T47D (cell line): Measurements from ENCODE around the gene ZBBX.

Experiments
- DNase-seq, 2 experiments: peaks; one replicate each; pipeline versions ENCODE4 v3.0.0 to v3.0.0-alpha.2; 2011 to 2012; ENCODE audit warnings: low read depth in 1 of 2, low spot score in 1 of 2
- JUND ChIP-seq: IDR thresholded peaks from 2 replicates; pipeline ENCODE4 v1.6.1; 2012; ENCODE audit warnings: low read depth
- in situ Hi-C: cut with HindIII; loops from 2 replicates; pipeline ENCODE4 v1.10.0; 2016; ENCODE audit warnings: low sequenced_read_pairs, low pct_unique_long_range_greater_than_20kb

The ZBBX gene

DNA sequence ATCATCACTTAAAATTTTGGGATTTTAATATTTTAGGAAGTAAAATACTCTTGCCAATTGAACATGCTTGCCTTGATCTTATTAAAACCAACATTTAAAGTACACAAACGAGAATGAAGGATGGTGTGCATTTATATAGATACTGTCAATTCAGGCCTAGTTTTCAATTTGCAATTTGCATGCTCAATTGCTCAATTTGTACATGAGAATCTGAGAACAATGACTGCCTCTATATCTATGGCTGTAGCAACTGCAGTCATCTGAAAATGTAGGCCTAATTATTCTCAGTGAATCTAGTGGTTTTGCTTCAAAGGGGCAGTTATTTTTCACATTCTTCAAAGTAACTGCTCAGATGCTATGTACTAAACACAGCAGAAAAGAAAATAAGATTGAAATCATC, 18.8 kb downstream of the ZBBX start:
- in situ Hi-C loops = no loop called here
- TF ChIP-seq JUND = no peak
- DNase-seq = no peak

DNA sequence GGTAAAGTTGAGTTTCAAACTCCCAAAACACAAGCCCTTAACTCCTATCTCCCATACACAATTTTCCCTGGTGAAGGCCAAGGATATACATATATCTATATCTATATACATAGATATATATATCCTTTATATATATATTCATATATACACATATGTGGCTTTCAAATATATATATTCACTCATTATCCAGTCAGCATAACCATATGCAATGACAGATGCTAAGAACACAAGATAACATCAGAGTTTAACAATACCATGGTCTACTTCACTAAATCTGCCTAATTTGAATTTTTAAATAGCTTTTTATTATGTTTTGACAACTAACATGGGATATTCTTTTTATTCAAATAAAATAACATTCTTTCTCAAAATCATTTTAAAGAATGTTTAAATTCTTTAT, 24.7 kb downstream of the ZBBX start:
- TF ChIP-seq JUND = no peak
- no peak for DNase-seq
- in situ Hi-C loops = no loop called here

DNA sequence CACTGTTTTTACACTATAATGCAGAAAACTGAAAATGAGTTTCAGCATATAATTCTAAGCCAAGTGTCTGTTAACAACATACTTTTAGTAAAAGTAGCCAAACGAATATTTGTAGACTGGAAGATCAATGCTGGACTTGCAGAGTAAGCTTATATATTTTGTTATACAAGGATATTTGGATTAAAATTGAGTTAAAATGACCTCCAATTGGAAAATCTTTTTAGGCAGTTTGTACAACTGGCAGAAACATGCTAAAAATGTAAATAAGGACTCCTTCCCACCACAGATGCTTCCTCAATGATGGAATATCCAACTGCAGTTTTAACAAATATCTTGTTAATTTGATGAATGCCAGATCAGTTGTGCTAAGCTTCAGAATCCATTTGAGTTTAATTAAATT, 25.3 kb downstream of the ZBBX start:
- in situ Hi-C loops = no loop called here
- TF ChIP-seq JUND = no peak

DNA sequence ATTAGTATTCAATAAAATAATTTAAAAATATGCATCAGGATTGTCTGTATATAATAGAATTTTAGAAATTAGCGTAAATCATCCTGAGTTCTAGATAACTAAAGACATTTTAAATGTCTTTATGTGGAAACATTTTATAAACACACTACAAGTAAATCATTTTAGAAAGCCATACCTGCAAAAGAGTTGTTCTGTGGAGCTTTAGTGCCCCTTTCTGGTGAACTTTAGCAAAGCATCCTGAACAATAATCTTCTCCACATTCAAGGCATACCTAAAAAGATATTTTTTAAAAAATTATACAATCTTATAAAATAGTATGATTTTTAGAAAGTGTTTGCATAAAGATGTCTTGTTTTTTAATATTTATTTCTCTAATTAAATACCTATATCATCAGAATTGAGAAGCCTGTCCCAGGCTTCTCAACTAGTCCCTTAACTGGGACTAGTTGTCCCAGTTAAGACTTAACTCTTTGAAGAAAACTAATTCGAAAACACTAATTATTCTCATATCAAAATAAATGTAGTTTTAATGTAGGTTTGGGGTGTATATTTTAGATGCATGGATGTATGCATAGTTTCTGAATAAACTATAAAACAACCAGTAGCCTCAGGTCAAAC, 29.7 kb downstream of the ZBBX start:
- in situ Hi-C loops = no loop called here
- TF ChIP-seq JUND = no peak
- peak; percentile 31 to 71 for DNase-seq

More for the DNA sequence above, 25.3 kb downstream of the ZBBX start:
- no peak for DNase-seq

DNA sequence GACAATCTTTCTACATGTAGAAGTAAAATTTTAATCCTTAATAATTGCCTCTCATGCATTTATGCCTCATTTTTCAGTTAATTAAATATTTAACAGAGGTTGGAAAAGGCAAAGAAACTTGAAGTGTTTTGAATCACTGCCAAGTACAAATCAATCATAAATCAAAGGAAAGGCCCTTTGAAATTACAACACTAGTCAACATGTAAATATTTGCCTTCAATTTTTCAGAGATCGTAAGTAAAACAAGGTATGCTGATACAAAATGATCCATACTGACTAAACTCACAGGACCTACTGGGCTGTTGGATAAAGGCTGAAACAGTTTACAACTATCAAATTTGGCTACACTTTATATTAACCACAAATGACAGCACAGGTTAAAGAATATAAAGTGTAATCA, 33.9 kb downstream of the ZBBX start:
- in situ Hi-C loops = no loop called here
- DNase-seq = no peak
- TF ChIP-seq JUND = no peak

DNA sequence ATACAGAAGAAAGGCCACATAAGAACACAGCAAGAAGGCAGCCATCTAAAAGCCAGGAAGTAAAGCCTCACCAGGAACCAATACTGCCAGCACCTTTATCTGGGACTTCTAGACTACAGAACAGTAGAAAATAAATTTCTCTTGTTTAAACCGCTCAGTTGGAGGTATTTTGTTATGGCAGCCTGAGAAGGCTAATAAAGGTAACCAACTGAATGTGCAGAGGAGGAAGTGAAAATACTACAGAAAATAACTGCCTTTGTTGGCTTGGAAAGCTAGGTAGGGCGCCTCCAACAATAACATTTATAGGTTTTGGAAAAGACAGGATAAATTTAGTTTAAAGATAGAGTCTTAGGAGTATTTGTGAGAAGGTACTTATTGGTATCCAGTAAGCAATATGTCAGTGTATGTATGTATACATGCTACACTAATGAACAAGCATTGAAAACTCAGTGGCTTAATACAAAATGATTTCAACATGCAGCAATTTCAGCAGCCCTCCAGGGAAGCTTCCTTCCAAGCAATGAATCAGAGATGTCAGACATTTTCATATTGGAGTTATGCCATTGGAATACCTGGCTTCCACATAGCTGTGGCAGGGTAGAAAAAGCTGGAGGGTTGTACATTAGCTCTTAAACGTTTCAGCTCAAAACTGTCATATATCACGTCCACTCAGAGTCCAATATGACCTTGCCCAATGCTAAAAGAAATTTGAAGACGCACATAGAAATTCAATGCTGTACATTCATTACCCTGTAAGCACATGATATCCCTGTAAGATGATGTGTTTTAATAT, 48.9 kb downstream of the ZBBX start:
- TF ChIP-seq JUND = no peak
- in situ Hi-C loops = no loop called here
- no peak for DNase-seq

DNA sequence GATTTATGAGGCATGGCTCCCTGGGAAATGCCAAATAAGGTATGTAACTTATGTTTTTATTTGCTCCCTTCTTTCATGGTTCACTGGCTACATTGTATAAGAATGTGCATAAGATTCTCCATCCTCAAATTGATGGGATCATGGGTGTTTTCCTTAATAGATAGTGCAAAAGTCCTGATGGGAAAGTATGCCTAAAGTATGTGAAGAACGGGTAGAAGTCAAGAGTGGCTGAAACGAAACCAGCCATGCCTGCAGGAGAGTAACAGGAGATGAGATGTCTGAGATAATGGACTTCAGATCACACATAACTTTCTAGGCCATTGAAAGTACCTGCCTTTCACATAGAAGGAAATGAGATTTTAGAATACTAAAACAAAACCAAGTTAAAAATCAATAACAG, 56.5 kb downstream of the ZBBX start:
- TF ChIP-seq JUND = no peak
- in situ Hi-C loops = no loop called here
- peak in 1 of 2 experiments; percentile 7 for DNase-seq

DNA sequence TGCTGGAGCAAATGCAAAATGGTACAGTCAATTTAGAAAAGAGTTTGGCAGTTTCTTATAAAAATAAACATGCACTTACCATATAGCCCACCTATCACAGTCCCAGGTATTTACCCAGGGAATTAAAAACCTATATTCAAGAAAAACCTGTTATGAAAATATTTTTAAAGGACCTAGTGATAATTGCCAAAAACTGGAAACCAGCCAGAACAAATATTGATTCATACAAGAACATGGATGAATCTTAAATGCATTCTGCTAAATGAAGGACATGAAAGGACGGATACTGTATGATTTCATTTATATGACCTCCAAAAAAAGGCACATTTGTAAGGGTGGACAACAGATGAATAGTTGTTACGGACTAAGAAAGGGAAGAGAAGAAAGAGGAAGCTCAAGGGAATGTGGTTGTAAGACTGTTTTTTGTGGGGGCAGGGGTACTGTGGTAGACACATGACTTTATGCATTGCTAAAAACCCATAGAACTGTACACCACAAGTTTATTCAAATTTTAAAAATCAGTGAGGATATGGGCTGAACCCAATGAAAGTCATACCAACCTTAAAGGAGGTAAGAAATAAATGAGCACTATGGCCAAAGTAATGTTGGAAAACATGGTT, 61.0 kb downstream of the ZBBX start:
- peak in 1 of 2 experiments; percentile 42 for DNase-seq
- no peak for TF ChIP-seq JUND
- in situ Hi-C loops = no loop called here

DNA sequence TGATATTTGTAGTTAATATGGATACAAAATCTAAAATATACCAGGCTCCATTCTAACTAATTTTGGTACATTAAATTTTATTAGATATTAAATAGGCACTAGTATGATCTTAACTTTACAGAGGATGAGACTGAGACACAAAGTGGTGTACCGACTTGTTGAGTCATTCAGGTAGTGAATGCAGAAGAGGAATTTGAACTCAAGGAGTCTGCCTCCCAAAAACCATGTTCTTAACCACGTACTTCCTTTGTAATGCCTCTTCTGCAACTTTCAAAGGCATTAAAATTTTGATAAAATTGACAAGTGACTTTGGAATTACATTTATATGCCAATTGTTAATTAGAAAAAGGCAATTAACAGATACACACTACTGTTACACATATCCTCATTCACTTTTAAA, 61.8 kb downstream of the ZBBX start:
- DNase-seq = no peak

DNA sequence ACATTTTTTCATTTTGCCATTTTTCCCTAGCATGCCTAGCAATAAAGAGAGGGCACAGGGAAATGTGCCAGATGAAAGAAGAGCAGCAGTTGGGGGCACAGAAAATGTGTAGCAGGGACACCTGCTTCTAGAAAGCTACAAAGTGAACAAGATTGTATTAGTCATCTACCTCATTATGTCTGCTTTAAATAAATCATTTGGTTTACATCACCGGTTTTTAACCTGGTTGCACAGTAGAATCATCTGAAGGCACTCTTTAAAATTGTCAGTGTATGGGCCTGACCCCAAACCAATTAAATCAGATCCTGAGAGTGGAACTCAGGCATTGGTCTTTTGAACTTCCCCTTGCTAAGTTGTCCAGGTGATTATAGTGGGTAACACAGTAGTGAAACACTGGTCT, 73.8 kb downstream of the ZBBX start:
- in situ Hi-C loops = no loop called here
- TF ChIP-seq JUND = no peak
- DNase-seq = no peak

More for the DNA sequence above, 61.8 kb downstream of the ZBBX start:
- no peak for TF ChIP-seq JUND
- in situ Hi-C loops = no loop called here

DNA sequence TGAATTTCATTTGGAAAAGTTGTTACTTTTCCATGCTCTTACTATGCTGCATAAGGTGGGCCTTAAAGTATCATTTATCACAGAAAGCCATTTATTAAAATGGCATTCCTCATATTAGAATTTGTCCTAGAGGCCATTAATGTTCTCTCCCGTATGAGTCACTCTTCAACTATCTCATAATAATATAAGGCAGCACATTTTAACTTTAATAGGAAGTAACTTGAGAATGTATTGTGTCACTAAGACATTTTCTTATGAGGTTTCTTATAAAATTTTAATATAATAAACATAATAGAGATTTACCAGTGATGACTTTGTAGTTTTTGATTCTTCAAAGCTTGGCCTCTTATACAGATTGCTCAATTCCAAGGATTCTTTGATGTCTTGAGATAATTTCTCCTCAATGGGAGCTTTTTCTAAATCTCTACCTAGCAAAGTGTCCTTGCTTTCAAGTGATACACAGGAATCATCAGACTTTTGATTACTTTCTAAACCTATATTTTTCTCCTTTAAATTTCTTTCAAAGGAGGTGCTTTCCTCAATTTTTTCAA, 74.7 kb downstream of the ZBBX start:
- no peak for DNase-seq
- no peak for TF ChIP-seq JUND
- in situ Hi-C loops = no loop called here

DNA sequence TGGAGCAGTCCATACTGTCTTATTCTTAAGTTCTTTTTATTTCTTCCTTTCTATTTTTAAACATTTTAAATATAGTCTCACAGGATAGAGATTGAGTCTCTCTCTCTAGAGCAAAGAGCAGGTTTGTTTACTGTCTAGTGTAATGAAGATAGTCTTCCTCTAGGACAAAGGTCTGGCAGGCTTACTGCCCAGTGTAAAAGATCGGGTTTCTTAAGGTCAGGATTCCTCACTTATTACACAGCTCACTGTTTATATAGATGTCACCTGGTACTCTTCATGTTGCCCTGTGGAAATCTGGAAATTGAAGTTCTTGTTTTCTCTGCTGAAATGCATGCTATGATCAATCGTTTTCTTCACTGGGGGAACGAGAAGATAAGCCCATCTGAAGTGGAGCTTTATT, 76.0 kb downstream of the ZBBX start:
- in situ Hi-C loops = no loop called here
- no peak for TF ChIP-seq JUND
- DNase-seq = no peak

DNA sequence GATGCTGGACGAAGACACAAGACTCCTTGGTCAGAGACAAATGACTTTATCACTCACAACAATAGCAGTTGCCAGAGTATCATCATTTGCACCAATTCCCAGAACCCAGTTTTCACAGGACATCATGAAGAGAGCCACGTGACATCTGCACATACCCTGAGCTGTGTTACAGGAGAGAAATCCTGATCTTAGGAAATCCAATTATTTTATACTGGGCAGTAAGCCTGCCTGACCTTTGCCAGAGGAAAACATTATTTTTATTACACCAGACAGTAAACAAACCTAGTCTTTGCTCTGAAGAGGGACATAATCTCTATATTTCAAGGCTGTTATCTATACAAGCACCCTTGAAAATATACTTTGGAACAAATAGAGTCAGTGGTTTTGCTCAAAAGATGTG, 77.4 kb downstream of the ZBBX start:
- no peak for DNase-seq
- TF ChIP-seq JUND = no peak
- in situ Hi-C loops = no loop called here
